Measurements from ENCODE around the gene AUTS2. TPM values are rescaled to one million over a fixed set of nuclear protein-coding genes. Genes with fewer than 3 reads are reported as not detected.
A peak's percentile ranks its signal among the peaks of the same experiment; 100 is the strongest.

Gene AUTS2
- polyA plus RNA-seq, 1 donor from 2014 or later = 97.3 TPM

GRCh38 chr7:70416347-70416985, 818.2 kb downstream of the AUTS2 start:
- H3K9me3 ChIP-seq (ENCODE audit: low read length) = no peaks in the 10 kb centered on the region
- H3K27me3 ChIP-seq (ENCODE audit: insufficient read depth, low read depth, low read length) = no peaks in the 10 kb centered on the region
- no peak for TF ChIP-seq EP300 (conservative IDR thresholded peaks at IDR 0.05; ENCODE audit: poor library complexity, severe bottlenecking)
- no peak for TF ChIP-seq MXI1 (conservative IDR thresholded peaks at IDR 0.05; ENCODE audit: poor library complexity, severe bottlenecking)
- no peak for TF ChIP-seq CTCF (IDR thresholded peaks at IDR 0.05; ENCODE audit: poor library complexity, severe bottlenecking)
- no peak for TF ChIP-seq RAD21 (conservative IDR thresholded peaks at IDR 0.05)
- TF ChIP-seq EZH2 (IDR thresholded peaks at IDR 0.05; ENCODE audit: borderline replicate concordance, insufficient read depth, low read length, poor library complexity, severe bottlenecking) = no peak
- no peak for TF ChIP-seq REST (IDR thresholded peaks at IDR 0.05; ENCODE audit: borderline replicate concordance)
- TF ChIP-seq POLR2AphosphoS5 (IDR thresholded peaks at IDR 0.05) = no peak
- no peak for TF ChIP-seq SMC3 (conservative IDR thresholded peaks at IDR 0.05; ENCODE audit: poor library complexity)
- TF ChIP-seq TAF1 (IDR thresholded peaks at IDR 0.05; ENCODE audit: low read depth) = no peak
- H3K9me2 ChIP-seq (ENCODE audit: insufficient read depth, low read length) = no peaks in the 10 kb centered on the region
- no peaks in the 10 kb centered on the region for H3K79me2 ChIP-seq (replicated peaks; ENCODE audit: insufficient read depth, low read length)
- H3K4me2 ChIP-seq (ENCODE audit: low read length) = peak overlapping the region; percentile 40
- peaks cover 11% of the 10 kb centered on the region for H3F3A ChIP-seq (ENCODE audit: insufficient read depth, low read length, poor library complexity, severe bottlenecking)
- H3K36me3 ChIP-seq (ENCODE audit: insufficient read depth, low read length) = no peaks in the 10 kb centered on the region
- H3K9ac ChIP-seq (ENCODE audit: low read length) = peak overlapping the region; percentile 56
- no peak overlapping the region for H2AFZ ChIP-seq (ENCODE audit: low read depth, low read length)
- H3K4me3 ChIP-seq (ENCODE audit: low read length) = peak overlapping the region; percentile 48
- H3K27ac ChIP-seq (ENCODE audit: low read length) = peak overlapping the region; percentile 85
- H4K20me1 ChIP-seq (ENCODE audit: insufficient read depth) = no peaks in the 10 kb centered on the region

GRCh38 chr7:70416986-70417655, 818.8 kb downstream of the AUTS2 start:
- peak overlapping the region; percentile 56 for H3K9ac ChIP-seq (ENCODE audit: low read length)
- no peak overlapping the region for H2AFZ ChIP-seq (ENCODE audit: low read depth, low read length)
- H3K36me3 ChIP-seq (ENCODE audit: insufficient read depth, low read length) = no peaks in the 10 kb centered on the region
- no peaks in the 10 kb centered on the region for H3K9me2 ChIP-seq (ENCODE audit: insufficient read depth, low read length)
- no peaks in the 10 kb centered on the region for H3K27me3 ChIP-seq (ENCODE audit: insufficient read depth, low read depth, low read length)
- peaks cover 11% of the 10 kb centered on the region for H3F3A ChIP-seq (ENCODE audit: insufficient read depth, low read length, poor library complexity, severe bottlenecking)
- TF ChIP-seq REST (IDR thresholded peaks at IDR 0.05; ENCODE audit: borderline replicate concordance) (peak; percentile 76), SMC3 (conservative IDR thresholded peaks at IDR 0.05; ENCODE audit: poor library complexity) (peak; percentile 91), RAD21 (conservative IDR thresholded peaks at IDR 0.05) (peak; percentile 91), CTCF (IDR thresholded peaks at IDR 0.05; ENCODE audit: poor library complexity, severe bottlenecking) (peak; percentile 87), TAF1 (IDR thresholded peaks at IDR 0.05; ENCODE audit: low read depth) (peak; percentile 56), EP300 (conservative IDR thresholded peaks at IDR 0.05; ENCODE audit: poor library complexity, severe bottlenecking) (peak; percentile 98), EZH2 (IDR thresholded peaks at IDR 0.05; ENCODE audit: borderline replicate concordance, insufficient read depth, low read length, poor library complexity, severe bottlenecking) (no peak), POLR2AphosphoS5 (IDR thresholded peaks at IDR 0.05) (peak; percentile 76), MXI1 (conservative IDR thresholded peaks at IDR 0.05; ENCODE audit: poor library complexity, severe bottlenecking) (peak; percentile 59)
- peaks cover 4% of the 10 kb centered on the region for H3K79me2 ChIP-seq (replicated peaks; ENCODE audit: insufficient read depth, low read length)
- H4K20me1 ChIP-seq (ENCODE audit: insufficient read depth) = no peaks in the 10 kb centered on the region
- no peaks in the 10 kb centered on the region for H3K9me3 ChIP-seq (ENCODE audit: low read length)
- H3K27ac ChIP-seq (ENCODE audit: low read length) = peak overlapping the region; percentile 85
- peak overlapping the region; percentile 48 for H3K4me3 ChIP-seq (ENCODE audit: low read length)
- H3K4me2 ChIP-seq (ENCODE audit: low read length) = peak overlapping the region; percentile 54
